IPS-15b (cell line): Measurements from ENCODE around the gene CDC42BPA.

Source experiments
- H3K27me3 ChIP-seq: one replicate; pipeline ENCODE4 v1.6.1; 2013; ENCODE audit warnings: low read length; ENCODE audit not compliant: control insufficient read depth, insufficient read depth
- H3K36me3 ChIP-seq: one replicate; pipeline ENCODE4 v1.6.1; 2013; ENCODE audit warnings: low read length; ENCODE audit not compliant: control insufficient read depth, insufficient read depth
- H3K4me1 ChIP-seq: one replicate; pipeline ENCODE4 v1.6.1; 2013; ENCODE audit warnings: mild to moderate bottlenecking, low read length; ENCODE audit not compliant: control insufficient read depth, insufficient read depth
- H3K4me3 ChIP-seq: one replicate; pipeline ENCODE4 v1.5.1; 2013; ENCODE audit warnings: low read depth, low read length
- H3K9ac ChIP-seq: one replicate; pipeline ENCODE4 v1.6.1; 2013; ENCODE audit warnings: low read depth, mild to moderate bottlenecking, low read length
- H3K9me3 ChIP-seq: one replicate; pipeline ENCODE4 v1.6.1; 2013; ENCODE audit warnings: mild to moderate bottlenecking, low read length; ENCODE audit not compliant: control insufficient read depth, insufficient read depth

CDC42BPA gene

DNA sequence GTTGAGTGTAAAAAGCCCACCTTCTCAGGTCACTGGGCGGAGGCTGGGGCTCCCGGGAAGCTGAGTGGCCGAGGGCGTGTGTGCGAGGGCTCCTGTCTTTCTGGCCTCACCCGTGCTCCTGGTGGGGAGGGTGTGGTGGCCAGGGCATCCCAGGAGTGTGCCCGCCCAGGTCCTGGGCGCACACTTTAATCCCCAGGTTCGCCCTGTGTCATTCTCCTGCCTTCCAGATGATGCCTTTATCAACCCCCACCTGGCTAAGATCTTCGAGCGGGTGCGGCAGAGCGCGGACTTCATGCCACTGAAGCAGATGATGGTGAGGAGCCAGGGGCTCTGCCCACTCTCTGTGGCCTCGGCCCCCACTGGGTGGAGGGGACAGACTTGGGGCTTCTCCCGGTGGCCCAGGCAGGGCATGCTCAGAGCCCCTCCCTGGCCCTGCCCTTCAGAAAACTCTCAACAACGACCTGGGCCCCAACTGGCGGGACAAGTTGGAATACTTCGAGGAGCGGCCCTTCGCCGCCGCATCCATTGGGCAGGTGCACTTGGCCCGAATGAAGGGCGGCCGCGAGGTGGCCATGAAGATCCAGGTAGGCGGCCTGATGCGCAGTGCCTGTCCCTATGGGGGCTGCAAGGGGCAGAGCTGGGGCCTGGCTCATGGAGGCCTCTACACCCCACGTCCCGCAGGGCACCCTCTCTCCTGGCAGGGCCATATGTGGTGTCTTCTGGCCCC is 335.7 kb downstream of the CDC42BPA start:
- H3K4me3 ChIP-seq: no peak overlapping the region

DNA sequence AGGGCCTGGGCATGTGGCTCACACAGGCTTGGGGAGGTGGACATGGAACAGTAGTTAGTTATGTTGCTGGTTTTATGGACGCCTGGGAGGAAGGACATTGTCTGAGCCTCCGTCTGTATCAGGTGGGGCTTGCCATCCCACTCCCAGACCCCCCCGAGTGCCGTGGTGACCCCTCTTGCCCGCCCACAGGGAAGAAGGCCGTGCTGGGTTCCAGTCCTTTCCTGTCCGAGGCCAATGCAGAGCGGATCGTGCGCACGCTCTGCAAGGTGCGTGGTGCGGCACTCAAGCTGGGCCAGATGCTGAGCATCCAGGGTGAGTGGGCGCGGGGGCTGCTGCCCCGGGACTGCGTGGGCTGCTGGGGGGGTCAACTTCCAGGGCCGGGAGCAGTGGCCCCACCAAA is 336.5 kb downstream of the CDC42BPA start:
- Histone ChIP-seq H3K9ac (no peak overlapping the region), H3K4me1 (no peaks in the 10 kb centered on the region), H3K27me3 (no peaks in the 10 kb centered on the region), H3K4me3 (no peak overlapping the region), H3K36me3 (no peaks in the 10 kb centered on the region), H3K9me3 (no peaks in the 10 kb centered on the region)

More for the DNA sequence above, 335.7 kb downstream of the CDC42BPA start:
- Histone ChIP-seq H3K9me3 (no peaks in the 10 kb centered on the region), H3K27me3 (no peaks in the 10 kb centered on the region), H3K9ac (no peak overlapping the region), H3K4me1 (no peaks in the 10 kb centered on the region), H3K36me3 (no peaks in the 10 kb centered on the region)

DNA sequence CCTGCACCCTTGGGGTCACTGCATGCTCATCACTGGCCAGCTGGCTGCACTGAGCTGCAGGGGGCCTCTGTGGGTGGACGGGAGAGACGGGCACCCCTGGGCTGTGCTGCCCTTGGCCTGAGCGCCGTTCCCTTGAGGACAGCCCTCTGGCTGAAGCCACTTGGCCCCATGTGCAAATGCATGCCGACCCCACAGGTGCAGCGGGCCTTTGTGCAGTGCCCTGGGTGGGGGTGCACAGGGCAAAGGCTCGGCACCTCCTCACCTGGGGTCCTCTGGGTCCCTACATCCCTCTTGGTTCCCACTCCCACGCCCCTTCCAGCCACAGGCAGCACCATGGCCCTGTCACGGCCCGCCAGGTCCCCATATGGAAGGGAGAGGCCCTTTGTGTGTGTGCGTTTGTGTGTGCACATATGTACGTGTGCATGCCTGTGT is 336.9 kb downstream of the CDC42BPA start:
- H3K27me3 ChIP-seq: no peaks in the 10 kb centered on the region
- no peaks in the 10 kb centered on the region for H3K4me1 ChIP-seq
- no peaks in the 10 kb centered on the region for H3K9me3 ChIP-seq
- H3K9ac ChIP-seq: no peak overlapping the region
- H3K4me3 ChIP-seq: no peak overlapping the region
- H3K36me3 ChIP-seq: no peaks in the 10 kb centered on the region

DNA sequence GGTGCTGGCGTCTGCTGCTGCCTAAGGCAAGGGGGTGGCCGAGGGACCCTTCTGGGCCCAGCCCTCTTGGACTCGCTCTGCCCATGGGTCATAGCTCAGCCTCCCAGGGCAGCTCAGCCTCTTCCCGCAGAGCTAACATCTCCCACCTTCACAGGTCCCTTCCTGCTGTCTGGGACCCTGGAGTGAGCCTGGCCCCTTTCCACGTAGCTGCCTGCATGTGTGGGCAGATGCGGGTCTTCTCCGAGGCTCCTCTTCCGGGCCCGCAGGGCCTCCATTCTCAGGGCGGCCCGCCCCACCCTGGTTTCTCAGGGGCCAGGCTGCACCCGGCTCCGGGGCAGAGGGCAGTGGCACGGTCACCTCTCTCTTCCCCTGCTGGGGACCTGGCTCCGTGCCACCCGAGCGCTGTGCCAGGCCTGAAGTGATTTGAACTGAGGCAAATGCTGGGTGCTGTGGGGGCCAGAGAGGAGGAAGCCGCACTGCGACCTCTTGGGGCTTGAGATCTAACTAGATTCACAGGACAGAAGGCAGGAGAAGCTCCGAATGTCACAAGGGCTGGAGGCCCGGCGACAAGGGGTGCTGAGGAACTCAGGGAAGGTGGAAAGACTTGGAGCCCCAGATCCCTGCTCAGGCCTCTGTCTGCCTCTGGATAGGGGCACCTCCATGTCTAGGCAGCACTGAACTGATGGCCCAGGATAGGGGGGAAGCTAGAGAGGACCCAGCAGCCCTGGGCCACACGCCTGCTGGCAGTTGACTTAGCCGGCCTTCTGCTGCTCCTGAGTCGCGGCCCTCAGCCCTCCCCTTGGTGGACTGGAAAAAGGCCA is 337.5 kb downstream of the CDC42BPA start:
- Histone ChIP-seq H3K9ac (no peak overlapping the region), H3K9me3 (no peaks in the 10 kb centered on the region), H3K4me3 (no peak overlapping the region), H3K27me3 (no peaks in the 10 kb centered on the region), H3K36me3 (no peaks in the 10 kb centered on the region), H3K4me1 (no peaks in the 10 kb centered on the region)

DNA sequence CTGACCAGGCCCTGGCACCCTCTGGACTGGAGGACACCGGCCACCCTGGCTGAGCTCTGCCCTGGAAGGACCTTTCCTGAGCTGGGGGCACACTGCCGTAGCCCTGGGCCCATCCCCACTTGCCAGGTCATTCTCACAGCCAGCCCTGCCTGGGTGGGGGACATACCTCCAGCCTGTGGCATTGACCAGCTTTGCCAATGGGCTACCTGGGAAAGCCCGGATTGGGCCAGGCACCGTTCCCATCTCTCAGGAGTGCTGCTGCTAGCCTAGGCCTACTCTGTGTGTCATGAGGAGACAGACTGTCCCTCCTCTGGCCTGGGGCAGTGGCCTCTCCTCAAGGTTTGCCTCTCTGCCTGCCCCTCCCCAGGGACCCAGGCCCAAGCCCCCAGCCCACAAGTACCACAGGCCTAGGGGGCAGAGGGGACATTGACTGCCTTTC is 338.2 kb downstream of the CDC42BPA start:
- Histone ChIP-seq H3K9ac (no peak overlapping the region), H3K27me3 (no peaks in the 10 kb centered on the region), H3K4me3 (no peak overlapping the region), H3K4me1 (no peaks in the 10 kb centered on the region), H3K36me3 (no peaks in the 10 kb centered on the region), H3K9me3 (no peaks in the 10 kb centered on the region)

DNA sequence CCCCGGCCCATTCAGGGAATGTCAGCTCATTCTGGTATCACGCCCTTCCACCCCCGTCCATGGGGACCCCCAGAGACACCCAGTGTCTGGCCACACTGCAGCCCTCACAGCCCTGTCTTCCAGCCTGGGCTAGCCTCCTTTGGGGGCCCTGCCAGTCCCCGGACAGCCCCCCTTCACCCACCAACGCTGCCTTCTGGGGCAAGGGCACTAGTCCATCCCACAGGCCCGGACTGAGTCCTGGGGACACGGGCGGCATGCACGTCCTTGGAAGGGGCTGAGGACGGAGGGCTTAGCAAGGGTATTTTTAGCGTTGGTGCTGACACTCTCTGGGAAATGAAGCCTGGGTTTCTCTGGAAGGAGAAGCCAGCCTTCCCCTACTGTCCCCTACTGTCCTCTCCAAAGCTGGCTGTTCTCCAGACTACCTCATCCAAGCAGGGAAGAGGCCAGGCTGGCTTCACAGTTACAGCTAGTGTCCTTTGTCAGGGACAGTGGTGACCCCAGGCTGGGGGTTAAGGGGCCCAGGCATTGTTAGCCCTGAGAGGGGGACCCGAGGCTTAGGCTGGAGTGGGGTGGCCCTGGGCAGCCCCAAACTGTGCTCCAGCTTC is 338.7 kb downstream of the CDC42BPA start:
- no peak overlapping the region for H3K9ac ChIP-seq
- no peaks in the 10 kb centered on the region for H3K27me3 ChIP-seq
- no peak overlapping the region for H3K4me3 ChIP-seq
- no peaks in the 10 kb centered on the region for H3K4me1 ChIP-seq
- H3K36me3 ChIP-seq: no peaks in the 10 kb centered on the region
- no peaks in the 10 kb centered on the region for H3K9me3 ChIP-seq

DNA sequence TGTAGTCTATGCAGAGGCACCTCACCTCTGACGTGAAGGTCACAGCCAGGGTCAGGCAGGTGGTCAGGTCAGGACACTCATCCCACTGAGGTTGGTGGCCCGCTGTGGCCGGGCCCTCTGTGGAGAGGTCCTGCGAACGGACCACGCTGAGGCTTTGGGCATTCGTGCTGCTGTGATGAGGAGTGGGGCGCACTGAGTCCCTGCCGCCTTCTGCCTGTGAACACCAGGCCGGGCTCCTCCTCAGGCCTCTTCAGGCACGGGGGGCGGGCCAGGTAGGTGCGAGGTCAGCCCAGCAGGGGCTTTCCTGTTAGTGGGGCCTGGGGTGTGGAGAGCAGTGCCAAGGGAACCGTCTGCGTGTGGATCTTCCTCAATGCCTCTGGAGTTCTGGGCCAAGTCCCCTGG is 339.2 kb downstream of the CDC42BPA start:
- no peak overlapping the region for H3K9ac ChIP-seq
- H3K4me1 ChIP-seq: no peaks in the 10 kb centered on the region
- H3K4me3 ChIP-seq: no peak overlapping the region
- no peaks in the 10 kb centered on the region for H3K36me3 ChIP-seq
- no peaks in the 10 kb centered on the region for H3K9me3 ChIP-seq
- H3K27me3 ChIP-seq: no peaks in the 10 kb centered on the region

DNA sequence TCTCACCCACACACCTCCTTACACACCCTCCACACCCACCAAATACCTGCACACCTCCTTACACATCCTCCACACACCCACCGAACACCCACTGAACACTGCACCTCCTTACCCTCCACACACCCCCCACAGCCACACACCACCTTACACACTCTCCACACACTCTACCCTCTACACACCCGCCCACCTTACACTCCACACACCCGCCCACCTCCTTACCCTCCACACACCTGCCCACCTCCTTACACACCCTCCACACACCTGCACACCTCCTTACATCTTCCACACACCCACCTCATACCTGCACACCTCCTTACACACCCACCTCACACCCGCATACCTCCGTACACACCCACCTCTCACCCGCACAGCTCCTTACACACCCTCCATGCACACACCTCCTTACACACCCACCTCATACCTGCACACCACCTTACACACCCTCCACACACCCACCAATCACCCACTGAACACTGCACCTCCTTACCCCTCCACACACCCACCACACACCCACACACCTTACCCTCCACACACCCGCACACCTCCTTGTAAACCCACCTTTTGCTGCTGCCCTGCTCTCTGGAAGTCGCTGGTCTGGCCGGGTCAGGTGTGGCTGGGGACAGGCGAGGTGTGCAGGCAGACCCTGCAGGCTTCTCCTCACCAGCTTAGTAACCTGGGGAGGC is 339.7 kb downstream of the CDC42BPA start:
- H3K27me3 ChIP-seq: no peaks in the 10 kb centered on the region
- no peak overlapping the region for H3K9ac ChIP-seq
- H3K9me3 ChIP-seq: no peaks in the 10 kb centered on the region
- no peaks in the 10 kb centered on the region for H3K36me3 ChIP-seq
- H3K4me3 ChIP-seq: no peak overlapping the region
- H3K4me1 ChIP-seq: no peaks in the 10 kb centered on the region

DNA sequence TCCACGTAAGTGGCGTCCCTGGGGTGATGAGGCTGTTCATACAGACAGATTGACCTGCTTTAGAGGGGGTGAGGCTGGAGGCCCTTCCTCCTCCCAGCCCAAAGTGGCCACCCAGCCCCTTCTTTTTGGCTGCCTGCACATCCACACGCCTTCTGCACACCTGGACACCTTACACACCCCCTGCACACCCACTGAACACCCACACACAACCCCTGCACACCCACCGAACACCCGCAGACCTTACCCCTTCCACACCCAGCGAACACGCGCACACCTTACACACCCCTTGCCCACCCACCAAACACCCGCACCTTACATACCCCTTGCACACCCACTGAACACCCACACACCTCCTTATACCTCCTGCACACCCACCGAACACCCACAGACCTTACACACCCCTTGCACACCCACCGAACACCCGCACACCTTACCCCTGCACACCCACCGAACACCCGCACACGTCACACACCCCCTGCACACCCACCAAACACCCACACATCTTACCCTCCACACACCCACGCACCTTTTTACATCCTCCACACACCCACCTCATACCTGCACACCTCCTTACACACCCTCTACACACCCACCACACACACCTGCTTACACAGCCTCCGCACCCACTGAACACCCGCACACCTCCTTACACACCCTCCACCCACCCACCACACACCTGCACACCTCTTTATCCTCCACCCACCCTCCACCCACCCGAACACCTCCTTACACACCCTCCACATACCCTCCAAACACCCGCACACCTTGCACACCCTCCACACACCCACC is 340.5 kb downstream of the CDC42BPA start:
- Histone ChIP-seq H3K4me3 (no peak overlapping the region), H3K9me3 (no peaks in the 10 kb centered on the region), H3K27me3 (no peaks in the 10 kb centered on the region), H3K36me3 (no peaks in the 10 kb centered on the region), H3K4me1 (no peaks in the 10 kb centered on the region), H3K9ac (no peak overlapping the region)

DNA sequence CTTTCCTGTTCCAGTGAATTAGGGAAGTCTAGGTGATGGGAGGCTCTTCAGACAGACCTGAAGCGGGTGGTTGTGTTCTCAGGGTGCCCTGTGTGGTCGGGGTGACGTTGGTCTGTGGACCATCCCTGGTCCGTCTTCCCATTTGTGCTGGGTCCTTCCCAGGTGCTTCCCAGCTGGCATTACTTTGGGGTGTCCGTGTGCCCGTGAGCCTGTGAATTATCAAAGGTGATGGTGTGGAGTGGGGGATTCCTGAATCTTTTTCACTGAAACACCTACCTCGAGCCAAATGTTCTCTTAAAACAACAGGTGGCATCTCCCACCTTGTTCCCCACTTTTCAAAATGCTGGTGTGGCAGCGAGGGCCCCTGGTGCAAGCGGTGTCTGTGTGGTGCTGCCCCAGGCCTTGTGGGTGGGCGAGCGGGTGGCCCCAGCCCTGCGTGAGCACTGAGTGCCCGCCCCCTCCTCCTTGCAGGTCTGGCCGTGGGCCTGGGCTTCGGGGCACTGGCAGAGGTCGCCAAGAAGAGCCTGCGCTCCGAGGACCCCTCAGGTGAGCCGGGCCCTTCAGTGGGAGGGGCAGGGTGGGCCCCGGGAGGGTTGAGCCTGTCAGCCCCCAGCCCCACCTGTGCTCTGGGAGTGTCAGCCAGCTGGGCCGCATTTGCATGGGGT is 341.2 kb downstream of the CDC42BPA start:
- H3K36me3 ChIP-seq: no peaks in the 10 kb centered on the region
- no peaks in the 10 kb centered on the region for H3K4me1 ChIP-seq
- H3K9ac ChIP-seq: no peak overlapping the region
- no peaks in the 10 kb centered on the region for H3K27me3 ChIP-seq
- H3K4me3 ChIP-seq: no peak overlapping the region
- no peaks in the 10 kb centered on the region for H3K9me3 ChIP-seq
